H1 (cell line): Measurements from ENCODE around the gene LAIR2.

Source experiments
- BRCA1 ChIP-seq: IDR thresholded peaks from 2 replicates; pipeline ENCODE4 v1.6.1; 2012; ENCODE audit warnings: low read depth, low read length, improper control_type of control experiment
- NANOG ChIP-seq: IDR thresholded peaks from 2 replicates; pipeline ENCODE4 v1.6.1; 2011; ENCODE audit warnings: low read length, low read depth, mild to moderate bottlenecking, inconsistent platforms; ENCODE audit not compliant: insufficient read depth, poor library complexity, severe bottlenecking
- SIN3A ChIP-seq, 2 experiments: IDR thresholded peaks in 1 of 2; conservative IDR thresholded peaks in 1 of 2; 2 replicates each; pipeline ENCODE4 v1.6.1; 2011 to 2012; ENCODE audit warnings: low read length in 2 of 2, improper control_type of control experiment in 1 of 2, low read depth in 1 of 2, mild to moderate bottlenecking in 1 of 2
- TF ChIP-seq, protein P1 (sequence below), 3 experiments: IDR thresholded peaks; 1 replicate in 2 of 3; 2 replicates in 1 of 3; pipeline versions ENCODE4 v1.5.1 to v1.6.1; 2011; ENCODE audit warnings: low read length in 3 of 3, mild to moderate bottlenecking in 3 of 3, inconsistent platforms in 2 of 3, low read depth in 1 of 3, moderate library complexity in 1 of 3; ENCODE audit not compliant: insufficient read depth in 1 of 3; ENCODE audit errors: control extremely low read depth in 1 of 3
- TF ChIP-seq, protein P2 (sequence below): IDR thresholded peaks from 2 replicates; pipeline ENCODE4 v1.6.1; 2012; ENCODE audit warnings: inconsistent platforms
- TF ChIP-seq, protein P3 (sequence below): IDR thresholded peaks from 2 replicates; pipeline ENCODE4 v1.6.1; 2012; ENCODE audit warnings: inconsistent platforms

GRCh38 chr19:54477650-54478049 is 25.0 kb upstream of the LAIR2 start:
- TF ChIP-seq, protein P1, sequence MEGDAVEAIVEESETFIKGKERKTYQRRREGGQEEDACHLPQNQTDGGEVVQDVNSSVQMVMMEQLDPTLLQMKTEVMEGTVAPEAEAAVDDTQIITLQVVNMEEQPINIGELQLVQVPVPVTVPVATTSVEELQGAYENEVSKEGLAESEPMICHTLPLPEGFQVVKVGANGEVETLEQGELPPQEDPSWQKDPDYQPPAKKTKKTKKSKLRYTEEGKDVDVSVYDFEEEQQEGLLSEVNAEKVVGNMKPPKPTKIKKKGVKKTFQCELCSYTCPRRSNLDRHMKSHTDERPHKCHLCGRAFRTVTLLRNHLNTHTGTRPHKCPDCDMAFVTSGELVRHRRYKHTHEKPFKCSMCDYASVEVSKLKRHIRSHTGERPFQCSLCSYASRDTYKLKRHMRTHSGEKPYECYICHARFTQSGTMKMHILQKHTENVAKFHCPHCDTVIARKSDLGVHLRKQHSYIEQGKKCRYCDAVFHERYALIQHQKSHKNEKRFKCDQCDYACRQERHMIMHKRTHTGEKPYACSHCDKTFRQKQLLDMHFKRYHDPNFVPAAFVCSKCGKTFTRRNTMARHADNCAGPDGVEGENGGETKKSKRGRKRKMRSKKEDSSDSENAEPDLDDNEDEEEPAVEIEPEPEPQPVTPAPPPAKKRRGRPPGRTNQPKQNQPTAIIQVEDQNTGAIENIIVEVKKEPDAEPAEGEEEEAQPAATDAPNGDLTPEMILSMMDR (IDR thresholded peaks at IDR 0.05; ENCODE audit: control extremely low read depth in 1 of 3, insufficient read depth in 1 of 3, low read depth in 1 of 3, low read length in 3 of 3) = peak in 2 of 3 experiments; percentile 14 to 25; a peak in 2 of 4 replicates
- TF ChIP-seq, protein P2, sequence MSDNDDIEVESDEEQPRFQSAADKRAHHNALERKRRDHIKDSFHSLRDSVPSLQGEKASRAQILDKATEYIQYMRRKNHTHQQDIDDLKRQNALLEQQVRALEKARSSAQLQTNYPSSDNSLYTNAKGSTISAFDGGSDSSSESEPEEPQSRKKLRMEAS = no peak
- no peak for TF ChIP-seq NANOG
- no peak for TF ChIP-seq SIN3A (conservative IDR thresholded peaks at IDR 0.05 in 1 of 2, IDR thresholded peaks at IDR 0.05 in 1 of 2; ENCODE audit: low read depth in 1 of 2, low read length in 2 of 2)
- no peak for TF ChIP-seq BRCA1
- TF ChIP-seq, protein P3, sequence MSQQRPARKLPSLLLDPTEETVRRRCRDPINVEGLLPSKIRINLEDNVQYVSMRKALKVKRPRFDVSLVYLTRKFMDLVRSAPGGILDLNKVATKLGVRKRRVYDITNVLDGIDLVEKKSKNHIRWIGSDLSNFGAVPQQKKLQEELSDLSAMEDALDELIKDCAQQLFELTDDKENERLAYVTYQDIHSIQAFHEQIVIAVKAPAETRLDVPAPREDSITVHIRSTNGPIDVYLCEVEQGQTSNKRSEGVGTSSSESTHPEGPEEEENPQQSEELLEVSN = no peak
